ENCODE results near the gene CTDSP2.
"Not testable (repeated sequence)": the region's sequence is repeated elsewhere in the genome, so short reads cannot be mapped to it uniquely, and the experiment has no call there.

Gene CTDSP2

DNA sequence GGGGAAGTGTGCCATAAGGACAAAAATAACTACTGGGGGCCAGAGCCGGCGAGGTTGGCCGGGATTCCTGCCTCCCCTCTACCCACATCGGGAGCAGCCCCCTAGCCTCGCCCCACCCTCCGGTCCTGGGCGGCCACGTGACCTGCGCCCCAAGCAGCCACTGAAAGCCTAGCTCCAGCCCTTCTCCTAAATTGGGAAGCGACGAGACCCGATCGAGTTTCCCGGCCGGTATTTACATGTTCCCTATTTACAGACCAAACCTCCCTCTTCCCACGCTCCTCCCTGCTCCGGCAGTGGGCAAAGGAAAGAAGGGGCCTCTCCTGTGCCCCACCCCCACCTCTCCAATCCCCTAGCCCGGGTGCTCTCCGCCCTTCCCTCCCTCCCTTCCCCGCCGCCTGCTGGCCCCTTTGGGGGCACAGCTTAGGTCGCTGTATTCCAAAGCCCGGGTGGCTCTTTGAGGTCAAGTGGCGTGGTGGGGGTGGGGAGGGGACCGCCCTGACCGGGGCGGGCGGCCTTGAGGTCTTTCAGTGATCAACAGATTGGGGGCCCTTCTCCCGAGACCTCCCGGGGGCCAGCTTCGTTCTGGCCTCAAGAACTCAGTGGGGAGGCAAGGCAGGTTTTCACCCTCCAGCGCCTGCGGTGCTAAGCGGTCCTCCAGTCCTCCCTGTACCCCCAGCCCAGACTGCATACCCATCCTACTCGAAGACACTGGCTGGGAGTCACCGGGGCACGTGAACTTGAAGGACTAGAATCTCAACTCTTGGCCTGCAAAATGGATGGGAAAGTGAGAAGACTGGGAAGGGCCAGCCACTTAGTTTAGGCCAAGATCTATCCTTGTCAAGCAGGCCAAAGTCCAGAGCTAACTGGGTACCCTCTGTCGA is 6.3 kb upstream of the CTDSP2 start:
- DNase-seq (ENCODE audit: low read depth): no peak

DNA sequence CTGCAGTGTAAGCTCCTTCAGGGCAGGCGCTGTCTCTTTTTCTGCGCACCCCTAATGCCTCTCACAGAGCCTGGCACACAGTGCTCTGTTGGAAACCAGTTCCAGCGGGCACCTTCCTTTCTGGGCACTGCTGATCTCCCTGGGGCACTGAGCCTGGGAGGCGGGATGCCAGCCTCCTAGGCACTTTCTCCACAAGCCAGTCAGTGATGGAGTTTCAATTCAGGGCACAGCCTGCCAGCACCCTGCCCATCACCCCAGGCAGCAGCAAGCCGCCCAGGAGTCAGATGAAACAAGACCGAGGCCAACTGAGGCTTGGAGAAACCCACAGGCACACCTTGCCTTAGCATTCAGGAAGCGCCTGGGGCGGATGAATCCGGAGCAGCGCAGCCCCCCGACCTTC is 5.7 kb upstream of the CTDSP2 start:
- no peak for DNase-seq (ENCODE audit: low read depth)

DNA sequence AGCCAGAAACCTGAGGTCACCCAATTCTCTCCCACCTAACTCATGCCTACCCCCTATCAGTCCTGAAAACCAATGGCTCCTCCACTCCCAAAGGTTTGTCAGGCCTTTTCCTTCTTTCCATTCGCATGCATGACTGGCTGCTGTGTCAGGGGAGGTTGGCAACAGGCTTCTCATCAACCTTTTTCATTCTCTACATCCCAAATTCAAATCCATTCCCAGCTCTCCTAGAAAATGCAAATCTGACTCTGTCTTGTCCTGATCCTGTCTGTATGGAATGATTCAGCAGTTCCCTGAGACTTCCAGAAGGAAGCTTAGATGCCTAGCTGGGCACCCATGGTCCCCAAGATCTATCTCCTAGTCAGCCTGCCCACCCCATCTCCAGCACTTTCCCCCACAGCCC is 5.0 kb upstream of the CTDSP2 start:
- no peak for DNase-seq (ENCODE audit: low read depth)

DNA sequence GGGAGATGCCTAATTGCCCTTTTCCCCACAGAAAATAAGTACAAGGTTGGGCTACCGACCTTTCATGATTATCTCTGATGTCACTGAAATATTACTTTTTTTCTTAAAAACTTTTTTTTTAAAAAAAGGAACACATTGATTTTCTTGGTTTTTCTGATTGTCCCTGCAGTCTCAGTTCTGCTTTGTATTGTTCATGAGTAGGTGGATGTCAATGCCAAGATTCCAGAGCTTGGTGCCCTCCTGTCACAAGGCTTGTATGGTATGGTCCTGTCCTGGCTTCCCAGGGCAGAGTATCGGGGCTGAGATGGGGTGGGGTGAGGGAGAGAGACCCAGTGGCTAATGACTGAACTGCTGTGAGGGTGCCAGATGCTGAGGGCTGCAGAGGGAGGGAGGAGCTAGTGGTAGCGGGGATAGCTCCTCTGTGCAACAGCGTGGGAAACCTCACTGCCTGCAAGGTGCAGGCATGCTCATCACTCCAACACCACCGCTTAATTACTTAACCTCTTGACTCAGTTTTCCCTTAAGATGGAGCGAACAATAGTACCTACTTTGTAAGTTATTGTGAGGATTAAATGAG is 4.4 kb upstream of the CTDSP2 start:
- DNase-seq (ENCODE audit: low read depth): no peak

DNA sequence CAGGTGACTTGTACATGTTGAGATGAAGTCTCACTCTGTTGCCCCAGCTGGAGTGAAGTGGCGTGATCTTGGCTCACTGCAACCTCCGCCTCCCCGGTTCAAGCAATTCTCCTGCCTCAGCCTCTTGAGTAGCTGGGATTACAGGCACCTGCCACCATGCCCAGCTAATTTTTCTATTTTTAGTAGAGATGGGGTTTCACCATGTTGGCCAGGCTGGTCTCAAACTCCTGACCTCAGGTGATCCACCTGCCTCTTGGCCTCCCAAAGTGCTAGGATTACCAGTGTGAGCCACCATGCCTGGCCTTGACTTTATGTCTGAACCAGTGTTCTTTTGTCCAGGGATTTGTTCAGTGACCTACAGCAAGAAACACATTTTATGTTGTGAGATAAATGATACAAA is 2.9 kb upstream of the CTDSP2 start:
- DNase-seq (ENCODE audit: low read depth): not testable (repeated sequence)

DNA sequence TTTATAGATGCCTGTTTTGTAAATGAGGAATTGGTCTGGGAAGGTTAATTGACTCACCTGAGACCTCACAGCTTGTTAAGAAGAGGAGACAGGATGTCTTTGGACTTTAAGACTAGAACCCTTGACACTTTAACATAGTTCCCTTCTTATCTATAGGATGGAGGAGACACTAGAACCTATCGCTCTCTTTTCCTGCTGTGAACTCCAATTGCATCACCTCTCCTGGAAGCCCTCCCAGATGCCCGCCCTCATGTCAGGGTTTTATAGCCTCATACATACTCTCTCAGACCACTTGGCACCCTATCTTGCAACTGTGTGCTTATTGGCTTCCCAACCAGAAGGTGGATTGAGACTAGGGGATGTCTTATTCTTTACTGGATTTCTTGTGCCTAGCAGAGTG is 2.5 kb upstream of the CTDSP2 start:
- no peak for DNase-seq (ENCODE audit: low read depth)

DNA sequence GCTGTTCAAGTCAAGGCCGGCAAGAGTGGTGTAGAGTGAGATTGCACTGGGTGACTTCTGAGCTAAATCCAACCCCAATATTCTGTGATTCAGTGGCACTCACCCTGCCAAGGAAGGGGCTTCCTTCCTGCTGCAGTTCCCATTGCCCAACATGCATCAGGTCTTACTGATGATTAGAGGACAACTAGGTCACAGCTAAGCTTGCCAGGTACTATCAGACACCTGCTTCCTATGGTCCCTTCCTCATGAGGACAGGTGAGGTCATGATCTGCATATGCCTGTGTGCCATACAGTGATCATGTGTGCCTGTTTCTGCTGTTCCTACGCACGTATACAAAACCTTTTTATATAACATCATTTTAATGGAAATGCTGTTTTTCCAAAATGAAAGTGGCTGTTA is 1.7 kb upstream of the CTDSP2 start:
- no peak for DNase-seq (ENCODE audit: low read depth)

DNA sequence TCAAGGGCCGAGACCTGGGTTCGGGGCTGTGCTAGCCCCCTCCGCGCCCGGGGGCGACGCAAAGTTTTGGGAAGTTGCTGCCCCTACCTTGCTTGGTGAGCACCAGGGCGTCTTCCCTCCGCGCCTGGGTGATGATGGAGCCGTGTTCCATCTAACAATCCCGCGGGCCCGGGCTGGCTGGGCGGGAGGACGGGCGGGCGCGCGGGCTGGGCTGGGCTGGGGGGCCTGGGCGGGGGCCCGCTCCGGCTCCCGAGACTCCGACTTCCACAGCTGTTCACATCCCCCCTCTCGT is 298 bp downstream of the CTDSP2 start:
- DNase-seq (ENCODE audit: low read depth): no peak

DNA sequence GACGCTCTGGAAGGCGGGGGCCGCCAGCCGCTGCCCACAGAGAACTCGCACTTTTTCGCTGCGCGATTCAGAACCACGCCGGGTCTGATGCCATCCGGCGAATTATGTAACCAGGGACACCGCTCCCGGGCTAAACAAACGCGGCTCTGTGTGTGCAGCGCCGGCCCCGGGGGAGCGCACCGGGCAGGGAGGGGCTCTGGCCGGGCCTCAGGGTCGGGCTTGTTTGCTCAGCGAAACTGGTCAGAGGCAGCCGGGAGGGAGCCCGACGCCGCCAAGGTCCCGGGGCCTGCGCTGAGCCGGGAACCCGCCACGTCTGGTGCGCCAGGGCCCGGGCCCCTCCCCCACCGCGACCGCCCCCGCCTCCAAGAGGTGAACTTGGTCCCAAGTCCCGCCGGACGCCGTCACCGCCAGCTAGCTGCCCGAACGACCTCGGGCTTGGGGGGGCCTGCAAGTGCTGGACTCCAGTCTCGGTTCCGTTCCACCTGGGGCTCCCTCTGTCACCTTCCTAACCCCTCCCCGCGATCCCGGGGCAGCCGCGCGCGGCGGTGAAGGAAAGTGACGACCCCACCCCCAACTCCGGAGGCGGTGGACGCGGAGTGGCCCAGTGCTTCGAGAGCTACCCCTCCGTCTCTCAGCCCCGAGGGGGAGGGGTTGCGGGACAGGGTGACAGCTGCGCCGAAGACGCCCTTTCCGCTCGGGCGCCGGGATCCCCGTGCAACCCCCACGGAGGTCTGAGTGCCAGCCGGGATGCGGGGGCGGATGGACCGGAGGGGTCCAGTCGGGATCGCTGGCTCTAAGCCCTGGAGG is 848 bp downstream of the CTDSP2 start:
- DNase-seq (ENCODE audit: low read depth): peak; percentile 56

DNA sequence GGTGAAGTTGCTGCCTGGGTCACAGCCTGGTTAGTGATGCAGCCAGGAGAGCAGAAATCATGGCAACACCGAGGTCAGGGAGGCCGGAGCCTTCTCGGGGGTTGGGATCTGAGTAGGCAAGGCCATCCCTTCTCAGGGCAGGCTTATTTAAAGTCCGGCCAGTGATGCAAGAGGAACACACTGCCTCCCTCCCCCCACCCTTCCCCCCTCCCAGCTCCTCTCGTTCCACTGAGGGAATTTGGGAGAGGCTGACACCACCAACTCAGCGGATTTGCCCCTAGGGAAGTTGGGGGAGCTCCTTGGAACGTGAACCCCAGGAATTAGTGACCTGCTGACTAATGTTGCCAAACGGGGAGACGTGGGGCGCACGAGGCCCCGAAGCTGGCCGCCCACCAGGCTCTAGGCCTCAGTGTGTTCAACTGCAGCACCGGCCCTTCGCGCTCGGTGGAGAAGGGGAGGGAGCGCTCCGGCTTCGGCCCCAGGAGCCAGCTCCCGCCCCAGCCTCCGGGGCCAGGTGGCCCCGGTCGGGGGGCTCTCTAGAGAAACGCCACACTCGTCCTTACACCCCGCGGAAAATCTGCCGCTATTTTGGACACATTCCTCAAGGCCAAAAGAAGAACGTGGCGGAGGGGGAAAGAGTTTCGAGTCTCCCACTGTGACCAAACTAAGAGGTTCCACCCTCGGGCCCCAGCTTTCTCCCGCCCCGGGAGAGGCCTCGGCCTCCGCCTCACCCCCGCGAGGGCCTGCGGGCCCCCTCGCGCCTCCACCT is 1.6 kb downstream of the CTDSP2 start:
- no peak for DNase-seq (ENCODE audit: low read depth)

DNA sequence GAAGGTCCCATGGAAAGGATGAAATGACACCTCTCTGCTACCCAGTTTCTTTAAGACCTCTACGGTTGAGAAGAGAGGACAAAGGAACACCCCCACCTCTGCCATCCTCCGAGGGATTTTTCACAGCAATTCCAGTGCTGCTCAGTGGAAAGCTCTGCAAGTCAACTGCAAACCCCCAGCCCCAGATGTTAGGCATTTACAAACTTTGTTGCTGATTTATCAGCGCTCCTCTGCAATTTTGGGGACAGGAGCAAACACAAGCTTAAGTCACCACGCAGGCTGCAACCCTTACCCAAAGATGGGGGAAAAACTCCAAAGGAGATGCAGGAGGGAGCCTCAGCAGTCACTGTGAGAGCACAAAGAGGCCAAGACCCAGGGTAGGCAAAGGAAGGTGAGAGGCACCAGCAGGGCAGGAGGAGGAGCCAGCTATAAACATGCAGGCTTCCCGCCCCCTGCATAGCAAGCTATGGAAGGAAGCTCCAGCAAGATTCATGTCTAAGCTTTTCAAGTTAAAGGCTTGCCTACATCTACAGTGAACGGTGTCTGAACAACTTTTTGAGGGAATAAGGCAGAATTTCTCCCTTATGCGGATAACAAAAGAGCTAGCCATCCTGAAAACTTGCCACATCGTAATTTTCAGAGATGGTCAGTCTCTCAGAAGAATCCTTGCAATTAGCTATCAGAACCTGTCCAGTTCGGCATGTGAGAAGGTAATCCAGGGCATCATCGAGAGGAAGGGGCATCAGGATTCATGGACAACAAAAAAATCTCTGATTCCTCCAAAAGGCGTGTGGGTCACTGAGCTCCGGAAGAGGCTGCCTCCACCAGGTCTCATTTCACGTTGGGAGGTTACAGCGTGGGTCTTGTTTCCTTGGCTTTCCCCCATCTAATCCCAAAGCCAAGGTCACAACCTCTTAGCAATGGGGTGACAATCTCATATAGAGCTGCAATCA is 3.9 kb downstream of the CTDSP2 start:
- DNase-seq (ENCODE audit: low read depth): no peak

DNA sequence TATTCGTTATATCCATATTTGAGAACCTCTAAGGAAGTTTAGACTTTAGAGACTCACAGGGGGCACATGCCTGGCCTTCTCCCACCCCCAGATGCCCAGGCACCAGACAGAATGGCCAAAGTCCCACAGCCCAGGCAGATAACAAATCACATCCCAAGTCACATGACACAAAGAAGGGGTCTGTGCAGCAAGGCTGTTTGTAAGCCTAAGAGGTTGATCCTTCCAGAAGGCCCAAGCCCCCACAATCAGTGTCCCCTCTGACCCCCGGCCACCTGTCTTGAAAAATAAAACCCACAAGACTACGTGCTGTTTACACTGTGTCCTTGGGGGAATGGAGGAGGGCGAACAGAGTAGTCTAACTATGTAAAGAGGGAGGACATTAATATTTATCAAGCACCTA is 5.1 kb downstream of the CTDSP2 start:
- DNase-seq (ENCODE audit: low read depth): no peak

DNA sequence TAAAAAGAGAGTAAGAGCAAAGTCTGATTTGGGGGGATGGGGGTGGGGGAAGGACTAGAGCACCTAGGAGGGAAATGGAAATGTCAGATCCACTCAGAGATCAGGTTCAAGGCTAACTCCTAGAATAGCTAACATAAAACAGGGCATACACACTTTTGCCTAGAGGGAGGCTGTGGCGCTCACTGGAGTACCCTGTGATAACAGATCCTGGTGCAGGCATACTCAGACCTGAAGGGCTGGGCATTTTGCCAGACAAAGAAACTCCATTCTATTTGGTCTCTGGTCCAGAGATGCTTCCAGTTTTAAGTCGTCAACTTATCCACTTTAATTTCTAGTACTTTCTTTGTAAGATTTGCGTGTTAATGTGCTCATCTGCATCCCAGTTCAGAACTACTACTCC is 5.8 kb downstream of the CTDSP2 start:
- no peak for DNase-seq (ENCODE audit: low read depth)

DNA sequence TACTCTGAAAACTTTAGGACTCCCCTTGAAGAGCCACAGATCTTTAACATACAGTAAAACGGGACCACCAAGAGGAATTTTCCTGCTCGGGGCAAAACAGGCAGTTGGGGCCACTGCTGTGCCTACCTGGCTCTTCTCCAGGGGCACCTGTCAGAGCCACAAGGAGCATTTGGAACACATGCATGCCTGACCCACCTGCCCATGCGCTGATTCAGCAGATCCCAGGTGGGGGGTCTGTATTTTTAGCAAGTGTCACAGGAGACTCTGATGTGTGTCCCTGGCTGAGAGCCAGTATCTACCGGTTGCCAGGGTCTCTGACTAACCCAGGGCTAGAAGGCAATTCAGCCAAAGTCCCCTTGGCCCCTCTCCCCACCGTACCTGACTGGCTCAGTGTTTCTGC is 6.5 kb downstream of the CTDSP2 start:
- DNase-seq (ENCODE audit: low read depth): no peak

DNA sequence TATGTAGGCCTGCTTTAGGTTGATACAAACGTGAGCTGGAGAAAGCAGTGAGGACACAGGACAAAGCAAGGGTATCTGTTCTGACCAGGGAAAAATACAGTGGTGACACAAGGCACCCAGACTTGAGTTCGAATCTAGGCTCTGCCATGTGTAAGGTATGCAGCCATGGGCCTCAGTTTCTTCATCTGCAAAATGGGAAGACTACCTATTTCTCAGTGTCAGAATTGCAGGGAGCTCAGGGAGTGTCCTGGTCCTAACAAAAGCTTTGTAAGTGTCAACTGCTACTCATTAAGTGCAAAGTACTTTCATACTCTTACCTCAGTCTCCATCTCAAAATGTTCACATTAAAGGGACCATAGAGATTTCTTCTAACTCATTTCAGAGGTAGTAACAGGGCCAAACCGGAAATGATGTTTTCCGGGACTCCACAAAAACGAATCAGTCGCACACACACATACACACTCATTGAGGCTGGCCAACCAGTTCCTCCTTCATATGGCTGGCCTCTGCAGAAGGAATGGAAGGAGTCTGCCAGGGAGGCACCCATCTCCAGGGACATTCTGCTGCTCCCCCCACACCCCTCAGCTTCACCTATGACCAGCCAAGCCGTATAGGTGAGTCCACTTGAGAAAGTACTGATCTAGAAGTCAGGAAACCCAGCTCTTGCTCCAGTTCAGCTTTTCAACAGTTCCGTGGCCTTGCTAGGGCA is 7.8 kb downstream of the CTDSP2 start:
- no peak for DNase-seq (ENCODE audit: low read depth)

DNA sequence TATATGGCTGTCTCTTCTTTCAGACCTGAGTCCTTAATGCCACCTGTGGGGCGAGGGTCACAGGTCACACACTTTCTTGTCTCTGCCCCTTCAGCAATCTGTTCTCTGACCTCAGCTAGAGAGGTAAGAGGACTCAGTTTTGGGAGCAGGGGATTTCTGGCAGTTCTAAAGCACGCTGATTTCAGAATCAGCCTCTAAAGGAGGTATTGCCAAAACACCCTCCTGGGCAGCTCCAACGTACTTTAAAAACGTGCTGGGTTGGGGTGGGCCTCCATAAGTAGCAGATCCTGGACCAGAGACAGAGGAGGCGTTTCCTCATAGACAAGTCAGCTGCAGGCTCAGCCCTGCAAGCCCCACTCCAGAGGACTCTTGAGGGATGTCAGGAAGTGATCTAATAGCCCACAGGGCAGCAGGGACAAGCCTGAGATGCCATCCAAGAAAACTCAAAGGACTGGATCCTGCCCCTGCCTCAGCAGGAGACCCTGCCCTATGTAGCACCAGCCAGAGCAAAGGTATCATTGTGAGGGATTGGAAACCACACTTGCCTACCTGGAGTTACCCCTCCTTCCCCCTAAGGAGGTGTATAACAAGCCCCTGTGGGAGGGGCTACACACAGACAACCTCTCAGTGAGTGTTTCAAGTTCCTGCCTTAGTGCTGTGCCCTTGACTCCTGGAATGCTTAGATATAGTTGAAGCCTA is 8.5 kb downstream of the CTDSP2 start:
- no peak for DNase-seq (ENCODE audit: low read depth)

DNA sequence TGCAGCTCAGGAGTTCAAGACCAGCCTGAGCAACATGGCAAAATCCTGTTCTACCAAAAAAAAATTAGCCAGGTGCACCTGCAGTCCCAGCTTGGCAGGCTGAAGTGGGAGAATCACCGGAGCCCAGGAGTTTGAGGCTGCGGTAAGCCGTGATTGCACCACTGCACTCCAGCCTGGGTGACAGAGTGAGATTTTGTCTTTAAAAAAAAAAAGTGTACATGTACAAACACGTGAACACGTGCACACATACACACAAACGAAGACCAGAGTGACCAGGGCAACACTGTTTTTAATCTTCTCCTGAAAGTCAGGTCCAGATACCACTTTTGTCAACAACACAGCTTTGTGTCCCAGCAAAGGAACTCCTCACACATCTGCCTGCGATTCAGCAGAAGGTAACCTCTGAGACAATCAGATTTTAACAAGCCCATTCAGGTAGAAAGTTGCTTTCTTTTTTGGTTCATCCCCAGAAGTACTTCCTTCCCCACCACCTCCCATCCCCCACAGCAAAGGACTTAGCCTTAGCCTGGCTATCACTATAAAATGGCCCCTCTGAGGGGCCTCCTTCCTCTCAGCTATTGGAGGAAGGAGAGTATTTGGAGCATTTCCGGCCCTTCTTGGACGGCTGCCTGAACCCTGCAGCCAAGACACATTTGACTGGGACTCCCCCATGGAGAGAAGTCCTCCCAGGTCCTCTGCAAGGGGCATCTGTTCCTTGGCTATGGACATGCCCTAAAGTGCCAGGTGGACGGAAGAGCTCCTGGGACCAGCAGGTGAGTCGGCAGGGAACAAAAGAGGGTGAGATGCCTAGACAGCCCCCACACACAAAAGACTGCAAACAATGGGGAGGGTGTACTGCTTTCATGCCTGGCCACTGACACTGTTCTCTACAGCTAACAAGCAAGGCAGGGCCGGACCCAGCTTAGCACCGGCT is 9.8 kb downstream of the CTDSP2 start:
- DNase-seq (ENCODE audit: low read depth): no peak

DNA sequence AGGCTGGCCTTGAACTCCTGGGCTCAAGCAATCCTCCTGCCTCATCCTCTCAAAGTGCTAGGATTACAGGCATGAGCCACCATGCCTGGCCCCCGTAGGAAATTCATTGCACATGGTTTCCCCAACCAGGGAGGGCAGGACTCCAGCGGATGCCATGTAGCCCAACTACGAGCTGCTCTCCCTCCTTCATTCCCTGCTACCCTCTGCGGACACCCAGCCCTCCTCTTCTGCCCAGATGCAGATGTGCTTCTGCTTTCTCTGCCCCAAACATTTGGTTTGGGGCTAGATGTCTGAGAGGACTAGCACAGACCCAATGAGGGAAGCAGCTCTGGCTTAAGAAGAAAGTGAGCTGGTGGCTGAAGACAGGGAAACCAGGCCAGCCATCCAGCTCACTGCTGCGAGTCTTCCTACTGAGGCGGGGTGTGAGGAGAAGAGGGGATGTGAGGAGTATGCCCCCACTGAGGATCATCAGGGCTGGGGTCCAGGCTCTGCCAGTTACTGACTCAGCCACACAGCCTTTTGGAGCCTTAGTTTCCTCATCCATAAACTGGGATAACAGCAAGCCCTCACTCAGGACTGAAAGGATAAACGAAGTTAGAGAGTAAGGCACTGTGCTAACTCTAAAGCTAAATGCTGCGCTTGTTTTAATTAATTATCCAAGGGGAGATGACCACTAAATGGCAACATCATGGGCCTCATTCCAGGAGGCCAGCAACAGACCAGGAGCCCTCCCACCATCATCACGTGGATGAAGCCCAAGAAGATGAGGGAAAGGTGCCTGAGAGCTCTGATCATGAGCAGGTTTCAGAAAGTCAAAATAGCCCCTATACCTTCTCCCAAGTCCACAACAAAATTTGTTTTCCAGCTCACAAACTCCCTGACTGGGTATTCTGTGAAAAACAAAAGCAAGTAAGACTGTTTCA is 10.9 kb downstream of the CTDSP2 start:
- DNase-seq (ENCODE audit: low read depth): no peak

Measured in CMK (cell line).